ACHN (cell line): Measurements from ENCODE around the gene CCDC117.

Experiments used
- DNase-seq: peaks from one replicate; pipeline ENCODE4 v3.0.0-alpha.2; 2015
- in situ Hi-C: cut with HindIII; loops from 2 replicates; pipeline ENCODE4 v1.10.0; 2017; ENCODE audit warnings: low sequenced_read_pairs, low pct_ligation_motif_present, low pct_unique_long_range_greater_than_20kb

The CCDC117 gene

DNA sequence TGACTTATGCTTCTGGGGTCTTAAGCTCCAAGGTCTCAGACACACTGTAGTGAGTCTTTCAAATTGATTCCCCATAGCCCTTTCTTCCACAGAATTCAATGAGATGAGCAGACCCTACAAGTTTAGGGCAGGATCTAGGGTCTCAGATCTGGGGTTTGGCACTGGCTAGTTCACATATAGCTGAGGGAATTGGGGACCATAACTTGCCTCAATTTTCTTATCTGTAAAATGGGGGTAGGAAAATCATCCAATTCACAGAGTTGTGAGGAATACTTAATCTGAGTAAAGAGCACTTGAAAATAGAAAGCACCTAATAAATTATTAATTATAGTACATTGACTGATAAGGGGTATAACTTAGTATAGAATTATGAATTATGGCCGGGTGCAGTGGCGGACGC is 5.9 kb upstream of the CCDC117 start:
- DNase-seq, result no peak
- in situ Hi-C loops, result no loop called here

DNA sequence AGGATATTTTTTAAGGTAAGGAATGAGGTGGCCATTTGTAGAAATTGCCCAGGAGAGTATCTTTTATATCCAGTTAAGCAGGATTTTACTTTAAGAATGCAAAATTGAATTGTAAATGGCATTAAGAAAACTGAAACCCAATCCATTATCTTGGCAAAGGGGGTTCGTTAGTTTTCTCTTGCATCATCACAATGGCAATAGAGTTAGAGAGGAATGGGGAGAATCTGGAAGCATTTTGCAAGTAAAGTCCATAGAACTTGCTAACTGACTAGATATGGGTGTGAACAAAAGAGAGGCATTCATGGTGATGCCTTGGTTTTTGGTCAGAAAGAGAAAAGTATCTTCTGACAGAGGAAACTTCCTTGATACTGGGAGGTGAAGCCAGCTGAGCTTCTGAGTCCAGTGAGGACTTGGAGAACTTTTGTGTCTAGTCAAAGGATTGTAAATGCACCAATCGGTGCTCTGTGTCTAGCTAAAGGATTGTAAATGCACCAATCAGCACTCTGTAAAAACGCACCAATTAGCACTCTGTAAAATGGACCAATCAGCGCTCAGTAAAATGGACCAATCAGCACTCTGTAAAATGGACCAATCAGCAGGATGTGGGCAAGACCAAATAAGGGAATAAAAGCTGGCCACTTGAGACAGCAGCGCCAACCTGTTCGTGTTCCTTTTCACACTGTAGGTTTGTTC is 3.6 kb upstream of the CCDC117 start:
- no peak for DNase-seq
- in situ Hi-C loops, result no loop called here

DNA sequence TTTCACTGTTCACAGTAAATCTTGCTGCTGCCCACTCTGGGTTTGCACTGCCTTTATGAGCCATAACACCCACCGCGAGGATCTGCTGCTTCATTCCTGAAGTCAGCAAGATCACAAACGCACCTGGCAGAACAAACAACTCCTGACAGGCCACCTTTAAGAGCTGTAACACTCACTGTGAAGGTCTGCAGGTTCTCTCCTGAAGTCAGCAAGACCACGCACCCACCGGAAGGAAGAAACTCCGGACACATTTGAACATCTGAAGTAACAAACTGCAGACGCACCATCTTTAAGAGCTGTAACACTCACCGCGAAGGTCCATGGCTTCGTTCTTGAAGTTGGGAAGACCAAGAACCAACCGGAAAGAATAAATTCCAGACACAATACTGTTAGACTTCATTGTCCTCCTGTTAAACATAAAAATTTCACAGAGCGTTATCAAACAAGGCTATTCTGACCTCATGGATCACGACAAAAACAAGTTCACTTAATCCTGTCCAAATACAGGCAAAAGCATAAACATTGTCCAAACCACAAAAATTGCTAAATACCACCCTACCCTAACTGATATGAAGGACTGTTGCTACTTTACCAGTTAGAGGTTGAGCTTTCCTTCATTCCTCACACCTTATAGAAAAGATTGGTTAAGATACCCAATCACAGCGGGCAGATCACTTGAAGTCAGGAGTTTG is 3.0 kb upstream of the CCDC117 start:
- in situ Hi-C loops, result no loop called here
- no peak for DNase-seq

DNA sequence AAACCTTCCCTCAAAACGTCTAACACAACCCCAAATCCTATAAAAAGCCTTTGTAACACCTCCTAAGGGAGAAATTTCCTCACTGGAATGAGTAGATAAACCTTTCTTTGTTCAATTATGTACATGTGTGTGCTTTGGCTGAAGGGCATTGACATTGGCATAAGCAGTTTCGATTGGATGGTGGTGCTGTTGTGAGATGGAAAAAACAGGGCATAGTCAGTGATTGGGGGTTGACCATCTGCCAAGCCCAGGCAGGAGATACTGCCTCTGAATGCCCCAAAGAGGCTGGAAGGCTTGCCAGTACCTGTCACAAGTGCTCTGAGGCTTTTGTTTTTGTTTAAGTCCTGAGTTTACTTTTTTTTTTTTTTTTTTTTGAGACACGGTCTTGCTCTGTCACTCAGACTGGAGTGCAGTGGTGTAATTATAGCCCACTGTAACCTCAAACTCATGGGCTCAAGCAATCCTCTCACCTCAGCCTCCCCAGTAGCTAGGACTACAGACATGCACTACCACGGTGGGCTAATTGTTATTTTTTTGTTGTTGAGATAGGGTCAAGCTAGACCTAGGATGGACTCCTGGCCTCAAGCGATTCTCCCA is 1.2 kb upstream of the CCDC117 start:
- no peak for DNase-seq
- in situ Hi-C loops, result no loop called here

DNA sequence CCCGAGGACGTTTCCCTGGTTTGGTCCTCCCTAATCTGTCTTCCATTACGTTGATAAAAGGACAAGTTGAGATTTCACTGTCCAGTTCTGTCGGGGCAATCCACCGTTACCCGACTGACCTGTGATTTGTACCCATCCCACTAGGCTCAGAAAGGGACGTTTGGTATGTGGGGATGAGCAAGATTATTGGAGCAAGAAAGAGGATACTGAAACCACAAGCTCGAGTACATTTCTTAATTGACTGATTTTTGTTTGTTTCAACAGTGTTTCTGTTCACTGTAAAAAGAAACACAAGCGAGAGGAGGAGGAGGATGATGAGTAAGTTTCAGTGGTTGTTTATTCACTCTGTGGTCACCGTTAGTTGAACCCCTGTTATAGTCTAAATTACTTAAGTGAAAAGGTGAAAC is 969 bp downstream of the CCDC117 start:
- in situ Hi-C loops, result no loop called here
- no peak for DNase-seq

DNA sequence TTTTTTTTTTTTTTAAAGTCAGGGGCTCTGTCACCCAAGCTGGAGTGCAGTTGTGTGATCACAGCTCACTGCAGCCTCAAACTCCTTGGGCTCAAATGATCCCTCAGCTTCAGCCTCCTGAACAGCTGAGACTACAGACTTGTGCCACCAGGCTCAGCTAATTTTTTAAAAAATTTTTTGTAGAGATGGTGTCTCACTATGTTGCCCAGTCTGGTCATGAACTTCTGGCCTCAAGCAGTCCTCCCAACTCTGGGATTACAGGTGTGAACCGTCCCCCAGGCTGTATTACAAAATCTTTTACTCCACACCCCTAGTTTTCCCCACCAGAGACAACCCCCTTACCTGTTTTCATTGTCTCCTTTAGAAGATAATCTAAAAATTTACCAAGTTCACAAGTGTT is 1.9 kb downstream of the CCDC117 start:
- DNase-seq, result no peak
- in situ Hi-C loops, result no loop called here

DNA sequence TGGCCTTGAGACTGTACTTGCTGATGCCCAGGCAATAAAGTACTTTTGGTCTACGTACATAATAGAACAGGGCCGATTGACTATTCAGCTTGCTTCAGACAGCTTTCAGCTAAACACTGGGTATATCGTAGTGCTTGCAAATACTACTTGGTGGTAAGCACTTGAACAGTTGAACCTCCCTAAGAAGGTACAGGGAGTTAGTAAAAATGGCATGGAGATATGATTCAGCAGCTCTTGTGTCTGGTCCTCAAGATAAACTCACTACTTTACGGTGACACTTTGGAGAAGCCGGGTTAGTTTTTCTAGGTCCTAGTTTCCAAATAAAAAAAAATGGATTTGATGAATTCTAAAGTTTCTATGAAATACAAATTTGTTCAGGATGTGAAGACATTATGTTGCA is 7.3 kb downstream of the CCDC117 start:
- DNase-seq, result no peak
- in situ Hi-C loops, result no loop called here

DNA sequence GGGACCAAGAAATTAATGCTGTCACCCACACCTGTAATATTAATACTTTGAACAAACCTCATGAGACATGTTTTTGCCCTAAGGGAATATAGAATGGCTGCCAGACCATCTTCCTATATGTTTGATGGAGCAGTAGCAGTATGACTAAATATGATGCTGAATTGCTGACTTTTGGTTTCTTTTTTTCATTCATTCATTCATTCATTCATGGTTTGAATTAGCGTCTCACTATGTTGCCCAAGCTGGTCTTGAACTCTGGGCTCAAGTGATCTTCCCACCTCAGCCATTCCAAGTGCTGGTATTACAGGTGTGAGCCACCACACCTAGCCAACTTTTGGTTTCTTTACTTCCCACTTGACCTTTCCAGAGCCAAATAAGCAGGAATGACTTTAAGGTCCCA is 7.8 kb downstream of the CCDC117 start:
- in situ Hi-C loops, result no loop called here
- no peak for DNase-seq

DNA sequence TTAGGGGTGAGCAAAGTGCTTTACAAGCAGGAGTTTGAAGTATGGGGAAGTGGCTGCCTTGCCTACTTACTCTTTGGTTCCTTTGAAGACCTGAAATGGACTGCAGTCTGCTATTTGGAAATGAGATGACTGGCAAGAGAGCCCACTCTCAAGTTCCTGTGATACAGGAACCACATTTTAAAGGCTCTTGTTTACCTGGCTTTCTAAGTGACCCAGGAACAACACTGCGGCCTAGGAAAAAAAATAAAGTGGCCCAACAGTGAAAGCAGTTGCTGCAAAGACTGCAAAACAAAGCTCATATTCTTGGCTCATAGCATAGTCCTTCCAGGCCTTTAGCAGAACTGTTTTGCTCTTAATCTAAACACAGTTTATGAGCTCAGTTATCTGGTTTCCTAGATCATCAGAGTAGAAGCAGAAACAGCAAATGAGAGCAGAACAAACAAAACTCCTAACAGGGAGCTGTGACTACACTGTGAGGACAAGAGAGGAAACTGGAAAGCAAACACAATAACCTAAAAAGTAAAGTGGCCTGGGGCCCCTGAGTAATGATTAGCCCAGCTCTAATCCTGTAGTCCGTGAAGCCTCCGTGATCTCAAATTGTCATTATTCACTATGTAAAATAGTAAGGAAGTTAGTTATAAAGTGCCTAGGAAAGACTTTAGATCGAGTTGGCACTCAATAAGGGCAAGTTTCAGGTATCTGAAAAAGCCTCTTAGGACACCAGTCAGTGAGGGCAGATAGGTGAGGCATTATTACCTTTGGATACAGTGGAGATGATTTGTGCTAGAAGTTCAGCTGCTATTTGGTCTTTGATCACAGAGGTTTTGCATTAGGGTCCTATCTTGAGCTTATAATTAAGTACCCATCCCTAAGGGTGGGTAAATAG is 11.5 kb downstream of the CCDC117 start:
- in situ Hi-C loops, result no loop called here
- no peak for DNase-seq

DNA sequence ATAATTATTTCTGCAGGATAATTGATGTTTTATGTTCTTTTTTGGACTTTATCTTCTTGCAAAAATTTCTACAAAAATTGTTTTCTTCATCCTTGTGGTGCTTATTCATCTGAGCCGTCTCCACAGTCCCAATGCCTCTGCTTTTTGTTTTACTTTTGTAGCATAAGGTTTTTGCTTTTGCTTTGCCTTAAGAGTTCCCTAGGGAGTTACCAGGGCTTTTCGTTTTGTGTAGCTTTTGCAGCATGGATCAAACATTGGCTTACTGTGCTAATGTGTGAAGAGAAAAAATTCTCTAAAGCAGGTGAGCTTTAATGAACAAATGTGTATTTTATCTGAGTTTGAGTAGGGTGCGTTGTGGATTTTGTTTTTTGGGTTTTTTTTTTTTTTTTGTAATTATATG is 16.1 kb downstream of the CCDC117 start:
- no peak for DNase-seq
- in situ Hi-C loops, result no loop called here

DNA sequence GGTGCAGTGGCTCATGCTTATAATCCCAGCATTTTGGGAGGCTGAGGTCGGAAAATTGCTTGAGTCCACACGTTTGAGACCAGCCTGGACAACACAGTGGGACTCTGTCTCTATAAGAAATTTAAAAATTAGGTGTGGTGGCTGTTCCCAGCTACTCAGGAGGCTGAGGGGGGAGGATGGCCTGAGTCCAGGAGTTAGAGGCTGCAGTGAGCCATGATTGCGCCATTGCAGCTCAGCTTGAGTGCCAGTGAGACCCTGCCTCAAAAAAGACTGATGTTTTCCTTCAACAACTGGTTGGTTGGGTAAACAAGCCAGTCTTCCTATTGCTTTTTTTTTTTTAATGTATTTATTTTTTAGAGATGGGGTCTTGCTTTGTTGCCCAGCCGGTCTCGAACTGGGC is 18.6 kb downstream of the CCDC117 start:
- in situ Hi-C loops, result no loop called here
- no peak for DNase-seq

DNA sequence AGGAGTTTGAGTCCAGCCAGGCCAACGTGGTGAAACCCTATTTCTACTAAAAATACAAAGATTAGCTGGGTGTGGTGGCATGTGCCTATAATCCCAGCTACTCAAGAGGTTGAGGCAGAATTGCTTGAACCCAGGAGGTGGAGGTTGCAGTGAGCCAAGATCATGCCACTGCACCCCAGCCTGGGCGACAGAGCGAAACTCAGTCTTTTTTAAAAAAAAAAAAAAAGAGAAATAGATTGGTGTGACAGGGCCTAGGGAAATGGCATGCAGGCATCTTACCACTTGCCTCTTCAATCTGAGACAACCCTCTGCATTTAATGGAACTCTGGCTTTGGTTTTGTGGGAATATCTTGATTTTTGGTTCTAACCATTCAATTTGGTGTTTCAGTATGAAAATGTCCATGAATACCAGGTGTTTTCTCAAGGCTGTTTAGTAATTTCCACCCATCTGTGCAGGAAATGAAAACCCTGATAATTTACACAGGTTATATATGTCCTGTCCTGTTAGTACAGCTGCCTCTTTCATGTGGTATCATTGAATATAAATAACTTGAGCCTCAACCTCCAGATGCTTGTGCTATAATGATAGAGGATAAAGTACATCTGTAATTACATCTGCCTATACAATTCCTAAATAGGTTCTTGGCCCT is 19.5 kb downstream of the CCDC117 start:
- DNase-seq, result no peak
- in situ Hi-C loops, result no loop called here

DNA sequence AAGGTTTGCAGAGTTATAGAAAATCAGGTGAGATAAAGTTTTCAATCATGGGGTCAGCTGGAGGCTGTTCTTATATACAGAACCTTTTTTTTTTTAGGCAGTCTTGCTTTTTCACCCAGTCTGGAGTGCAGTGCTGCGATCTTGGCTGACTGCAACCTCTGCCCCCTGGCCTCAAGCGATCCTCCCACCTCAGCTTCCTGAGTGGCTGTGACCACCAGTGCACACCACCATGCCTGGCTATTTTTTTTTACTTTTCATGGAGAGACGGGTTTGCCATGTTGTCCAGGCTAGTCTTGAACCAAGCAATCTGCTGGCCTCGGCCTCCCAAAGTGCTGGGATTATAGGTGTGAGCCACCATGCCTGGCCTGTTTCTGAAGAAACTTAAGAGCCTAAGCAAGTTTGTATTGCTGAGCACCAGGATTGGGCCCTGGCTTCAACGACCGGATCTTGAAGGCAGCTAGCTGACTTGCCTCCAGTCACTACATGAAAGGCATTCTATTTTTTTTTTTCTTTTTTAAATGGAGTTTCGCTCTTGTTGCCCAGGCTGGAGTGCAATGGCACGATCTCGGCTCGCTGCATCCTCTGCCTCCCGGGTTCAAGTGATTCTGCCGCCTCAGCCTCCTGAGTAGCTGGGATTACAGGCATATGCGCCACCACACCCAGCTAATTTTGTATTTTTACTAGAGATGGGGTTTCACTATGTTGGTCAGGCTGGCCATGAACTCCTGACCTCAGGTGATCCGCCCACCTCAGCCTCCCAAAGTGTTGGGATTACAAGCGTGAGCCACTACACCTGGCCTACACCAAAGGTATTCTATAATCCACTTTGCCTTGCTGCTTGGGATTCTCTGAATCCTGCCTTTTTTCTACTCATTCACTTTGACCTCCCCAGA is 20.2 kb downstream of the CCDC117 start:
- in situ Hi-C loops, result no loop called here
- no peak for DNase-seq

DNA sequence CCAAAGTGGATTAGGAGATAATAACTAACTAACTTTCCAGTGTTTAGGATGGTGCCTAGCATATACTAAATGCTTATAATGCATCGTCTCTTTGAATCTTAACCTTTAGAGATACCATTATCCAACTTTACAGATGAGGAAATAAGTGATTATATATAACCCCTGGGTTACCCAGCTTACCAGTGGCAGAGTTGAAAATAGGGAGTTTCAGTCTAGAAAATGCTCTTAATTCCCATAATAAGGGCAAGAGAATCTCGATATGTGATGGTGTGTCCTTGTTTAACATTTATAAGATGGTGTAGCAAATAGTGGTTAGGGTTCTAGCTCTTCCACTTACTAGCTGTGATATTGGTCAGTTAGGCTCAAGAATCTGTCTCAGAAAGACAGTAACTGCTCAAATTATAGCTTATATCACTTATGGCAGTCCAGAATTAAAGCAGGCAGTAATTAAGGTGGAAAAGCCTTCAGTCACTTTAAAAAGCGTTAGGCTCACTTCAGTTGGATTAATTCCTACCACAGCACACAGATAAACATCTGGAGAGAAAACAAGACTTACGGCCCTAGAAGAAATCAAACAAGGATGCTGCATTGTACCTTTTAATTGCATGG is 21.6 kb downstream of the CCDC117 start:
- DNase-seq, result no peak
- in situ Hi-C loops, result no loop called here

DNA sequence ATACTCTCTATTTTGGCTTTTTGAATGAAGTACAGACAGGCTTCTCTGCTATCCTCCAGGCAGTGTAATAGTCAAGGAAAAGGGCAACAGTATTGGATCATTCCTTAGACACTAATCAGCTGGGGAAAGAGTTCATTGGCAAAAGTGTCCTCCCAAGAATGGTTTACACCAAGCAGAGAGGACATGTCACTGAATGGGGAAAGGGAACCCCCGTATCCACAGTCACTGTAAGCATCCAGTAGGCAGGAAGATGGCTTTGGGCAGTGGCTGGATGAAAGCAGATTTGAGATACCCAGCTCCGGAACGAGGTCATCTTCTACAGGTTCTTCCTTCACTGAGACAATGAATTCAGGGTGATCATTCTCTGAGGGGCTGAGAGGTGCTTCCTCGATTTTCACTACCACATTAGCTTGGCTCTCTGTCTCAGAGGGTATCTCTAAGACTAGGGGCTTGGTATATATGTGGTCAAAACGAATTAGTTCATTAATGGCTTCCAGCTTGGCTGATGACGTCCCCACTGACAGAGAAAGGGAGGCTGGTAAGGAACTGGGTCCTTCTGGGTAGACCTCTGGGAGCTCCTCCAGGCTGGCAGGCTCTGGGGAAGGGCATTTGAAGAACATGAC is 22.7 kb downstream of the CCDC117 start:
- in situ Hi-C loops, result no loop called here
- no peak for DNase-seq

DNA sequence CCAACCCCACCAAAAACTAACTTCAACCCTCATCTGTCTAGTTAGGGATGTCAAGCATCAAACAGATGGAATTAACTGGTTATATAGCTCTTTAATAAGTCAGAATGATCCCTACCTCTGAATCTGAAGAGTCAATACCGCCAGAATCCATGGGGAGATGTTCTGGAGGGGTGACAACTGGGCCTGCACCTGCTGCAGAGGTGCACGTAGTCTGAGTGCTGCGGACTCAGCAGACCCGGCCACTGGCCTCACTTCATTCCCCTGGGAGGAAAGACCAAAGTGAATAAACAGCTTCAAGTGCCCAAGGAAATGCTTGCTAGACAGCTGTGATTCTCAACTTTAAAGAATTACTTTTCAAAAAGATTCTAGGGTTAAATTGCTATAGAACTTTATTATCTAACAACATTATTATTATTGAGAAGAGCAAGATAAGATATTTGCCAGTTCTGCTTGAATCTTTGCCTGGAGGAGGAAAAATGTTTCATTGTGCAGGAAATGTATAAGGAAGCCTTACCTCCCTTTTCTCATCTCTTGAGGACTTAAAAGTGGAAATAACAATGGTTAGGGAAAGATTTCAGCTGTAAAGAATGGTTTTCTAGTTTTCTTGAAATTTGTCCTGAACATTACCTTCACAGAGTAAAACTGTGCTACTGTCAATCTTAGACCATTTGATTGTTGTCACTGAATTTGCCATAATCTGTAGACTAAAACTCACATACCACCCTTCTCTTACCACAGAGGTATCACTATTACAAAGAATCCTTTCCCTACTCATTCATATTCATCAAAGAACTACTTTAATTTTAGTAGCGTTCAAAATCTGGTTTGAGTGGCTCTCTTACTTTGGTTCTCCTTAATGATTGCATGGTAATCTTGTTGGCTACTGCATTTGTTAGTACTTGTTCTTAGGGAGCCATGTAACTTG is 23.7 kb downstream of the CCDC117 start:
- in situ Hi-C loops, result no loop called here
- no peak for DNase-seq
